HepG2 (cell line): ENCODE data around the gene COMMD8. TPM values are rescaled to one million over a fixed set of nuclear protein-coding genes. Genes with fewer than 3 reads are reported as not detected.

Experiments
- CCAR2 ChIP-seq: fragments of 200-400 bp; formaldehyde crosslinking; optimal IDR thresholded peaks from 2 replicates; pipeline ENCODE3; 2018; ENCODE audit warnings: low read depth, mild to moderate bottlenecking, low read length, moderate library complexity
- DMTF1 ChIP-seq: sonication (generic); formaldehyde crosslinking; IDR thresholded peaks from 2 replicates; pipeline ENCODE4 v1.4.0; 2020; ENCODE audit warnings: mild to moderate bottlenecking, missing genetic modification reagents
- FOXK1 ChIP-seq: sonication (generic); formaldehyde crosslinking; IDR thresholded peaks from 2 replicates; pipeline ENCODE4 v1.4.0; 2020; ENCODE audit warnings: low read depth, missing genetic modification reagents, borderline replicate concordance
- GMEB2 ChIP-seq: IDR thresholded peaks from 2 replicates; pipeline ENCODE4 v1.6.1; 2016; ENCODE audit warnings: missing biosample characterization, missing genetic modification reagents, low read depth
- HBP1 ChIP-seq: IDR thresholded peaks from 2 replicates; pipeline ENCODE4 v1.6.1; 2016; ENCODE audit warnings: low read depth, control low read depth
- HES4 ChIP-seq: sonication (generic); formaldehyde crosslinking; IDR thresholded peaks from 2 replicates; pipeline ENCODE4 v1.9.0; 2021; ENCODE audit warnings: mild to moderate bottlenecking, missing genetic modification reagents, borderline replicate concordance
- HNF4A ChIP-seq: sonication (generic); formaldehyde crosslinking; IDR thresholded peaks from 2 replicates; pipeline ENCODE4 v1.4.0; 2020; ENCODE audit warnings: missing genetic modification reagents
- KDM6A ChIP-seq: IDR thresholded peaks from 2 replicates; pipeline ENCODE4 v1.6.1; 2016; ENCODE audit warnings: low read depth
- MAZ ChIP-seq, 2 experiments: sonication (generic) in 1 of 2; formaldehyde crosslinking in 1 of 2; IDR thresholded peaks; 2 replicates each; pipeline versions ENCODE4 v1.5.0 to v1.6.1; 2012 to 2020; ENCODE audit warnings: low read depth in 2 of 2, mild to moderate bottlenecking in 2 of 2, borderline replicate concordance in 1 of 2, improper control_type of control experiment in 1 of 2, low read length in 1 of 2, missing genetic modification reagents in 1 of 2, moderate library complexity in 1 of 2
- REXO4 ChIP-seq: sonication (generic); formaldehyde crosslinking; IDR thresholded peaks from 2 replicates; pipeline ENCODE4 v1.8.0; 2022; ENCODE audit warnings: missing genetic modification reagents, mild to moderate bottlenecking, borderline replicate concordance
- RFXANK ChIP-seq: IDR thresholded peaks from 2 replicates; pipeline ENCODE4 v1.6.1; 2016
- SIX4 ChIP-seq: sonication (generic); formaldehyde crosslinking; IDR thresholded peaks from 2 replicates; pipeline ENCODE4 v1.4.0; 2020; ENCODE audit warnings: missing genetic modification reagents
- SMC3 ChIP-seq: IDR thresholded peaks from 2 replicates; pipeline ENCODE4 v1.6.1; 2011; ENCODE audit warnings: low read length, improper control_type of control experiment
- ZBED4 ChIP-seq: sonication (generic); formaldehyde crosslinking; IDR thresholded peaks from 2 replicates; pipeline ENCODE4 v1.4.0; 2020; ENCODE audit warnings: missing genetic modification reagents, borderline replicate concordance
- ZFP90 ChIP-seq: sonication (generic); formaldehyde crosslinking; IDR thresholded peaks from 2 replicates; pipeline ENCODE4 v1.8.0; 2022; ENCODE audit warnings: missing genetic modification reagents, mild to moderate bottlenecking, inconsistent platforms, borderline replicate concordance
- ZNF33A ChIP-seq: sonication (generic); formaldehyde crosslinking; IDR thresholded peaks from 2 replicates; pipeline ENCODE4 v1.5.1; 2020; ENCODE audit warnings: missing genetic modification reagents, mild to moderate bottlenecking, moderate library complexity, borderline replicate concordance
- ZNF496 ChIP-seq: sonication (generic); formaldehyde crosslinking; IDR thresholded peaks from 2 replicates; pipeline ENCODE4 v1.8.1; 2023; ENCODE audit warnings: mild to moderate bottlenecking, moderate library complexity, missing genetic modification reagents; ENCODE audit not compliant: insufficient replicate concordance
- ZNF749 ChIP-seq: sonication (generic); formaldehyde crosslinking; IDR thresholded peaks from 2 replicates; pipeline ENCODE4 v1.8.0; 2022; ENCODE audit warnings: mild to moderate bottlenecking, missing genetic modification reagents, moderate library complexity, borderline replicate concordance
- ZSCAN31 ChIP-seq: sonication (generic); formaldehyde crosslinking; IDR thresholded peaks from 2 replicates; pipeline ENCODE4 v1.5.0; 2020; ENCODE audit warnings: low read depth, mild to moderate bottlenecking, missing genetic modification reagents
- ZSCAN9 ChIP-seq: IDR thresholded peaks from 2 replicates; pipeline ENCODE4 v1.6.1; 2016; ENCODE audit warnings: borderline replicate concordance
- polyA plus RNA-seq, 8 experiments: library from polyadenylated mRNA; depleted of rRNA in 3 of 8; stranded (reverse) in 7 of 8; unstranded in 1 of 8; fragments of >200 nt; fragmentation: Illumina TruSeq in 4 of 8; extraction: Trizol in 4 of 8; gene quantifications; 2 replicates each; pipeline versions ENCODE4 v1.2.1 to v1.2.3, GENCODE V29; 2011 to 2016; ENCODE audit warnings: low read depth in 4 of 8, missing spikeins in 1 of 8, mixed read lengths in 1 of 8; ENCODE audit not compliant: insufficient read depth in 1 of 8
- total RNA-seq, 5 experiments: library from RNA; depleted of rRNA; stranded (reverse); fragments of >200 nt; fragmentation: Illumina TruSeq; extraction: Trizol; gene quantifications; 2 replicates each; pipeline ENCODE4 v1.2.3, GENCODE V29; 2016; ENCODE audit warnings: low read depth in 1 of 5

The COMMD8 gene
- total and polyA plus RNA-seq, 2 of the 13 experiments (the other 11 are each of a cell fraction or from before 2014, with no cell fraction given), result 7.1 to 20.3 TPM

GRCh38 chr4:47485047-47485692 is 21.7 kb upstream of the COMMD8 start, which contains the start of gene ATP10D (continued):
- peak; percentile 13; the same call in 1 of the 2 replicates for TF ChIP-seq HNF4A (CRISPR knock-in tag)
- TF ChIP-seq HBP1 (CRISPR knock-in tag), result no peak
- no peak for TF ChIP-seq SMC3
- no peak for TF ChIP-seq GMEB2
- no peak for TF ChIP-seq SIX4 (CRISPR knock-in tag)
- TF ChIP-seq FOXK1 (CRISPR knock-in tag), result peak; percentile 8; the same call in 1 of the 2 replicates
- TF ChIP-seq MAZ (IDR thresholded peaks at IDR 0.05; ENCODE audit: borderline replicate concordance, low read depth, low read length), result 0 out of 2 replicates have a peak, but pooled peaks have one; percentile 45
- no peak; the same call in 1 of the 2 replicates for TF ChIP-seq MAZ (CRISPR knock-in tag; IDR thresholded peaks at IDR 0.05; ENCODE audit: low read depth)
- no peak for TF ChIP-seq ZNF496
- TF ChIP-seq HES4 (CRISPR knock-in tag), result no peak
- TF ChIP-seq ZNF749 (CRISPR knock-in tag), result no peak
- TF ChIP-seq ZSCAN31, result no peak; the same call in 1 of the 2 replicates
- TF ChIP-seq ZSCAN9 (CRISPR knock-in tag), result no peak
- no peak for TF ChIP-seq DMTF1 (CRISPR knock-in tag)
- peak; percentile 59; the same call in 1 of the 2 replicates for TF ChIP-seq ZFP90 (CRISPR knock-in tag)
- TF ChIP-seq RFXANK (CRISPR knock-in tag), result peak; percentile 58; the same call in 1 of the 2 replicates
- TF ChIP-seq REXO4 (CRISPR knock-in tag), result no peak
- TF ChIP-seq KDM6A (CRISPR knock-in tag), result no peak
- TF ChIP-seq ZNF33A, result no peak
- no peak for TF ChIP-seq CCAR2
- TF ChIP-seq ZBED4 (CRISPR knock-in tag), result no peak
